IMR-90 (cell line): ENCODE results near the gene FOXC1. TPM values are rescaled to one million over a fixed set of nuclear protein-coding genes. Genes with fewer than 3 reads are reported as not detected.

ENCODE experiments used
- ATAC-seq: fragments of 200-7000 bp; cut with Tn5 transposase; 2 replicates; pipeline ENCODE4 v1.9.1; 2020; ENCODE audit warnings: low read depth, mild to moderate bottlenecking, moderate library complexity
- BruUV-seq: library from RNA; stranded (reverse); fragments of 400-500 nt; replicated peaks from 2 replicates; lab custom pipeline; 2021; lab: Mats Ljungman, UMichigan
- CTCF ChIA-PET: fragments of 300-600 bp; formaldehyde crosslinking; extraction: SDS; loops from one replicate; lab custom pipeline; 2021; ENCODE audit warnings: antibody characterized with exemption; lab: Yijun Ruan, JAX
- POLR2A ChIA-PET: fragments of 300-600 bp; sonication (Branson Sonifier 250); formaldehyde crosslinking; loops from one replicate; lab custom pipeline; 2022; ENCODE audit warnings: antibody characterized with exemption; ENCODE audit not compliant: unreplicated experiment; lab: Charles Lee
- DNase-seq: peaks from one replicate; pipeline ENCODE4 v3.0.0; 2013
- H2AFZ ChIP-seq: replicated peaks from 2 replicates; pipeline ENCODE3; 2013; ENCODE audit warnings: low read length, mild to moderate bottlenecking; ENCODE audit not compliant: poor library complexity
- H2AK5ac ChIP-seq: 2 replicates; pipeline ENCODE4 v1.6.1; 2013; ENCODE audit warnings: low read depth, low read length, inconsistent platforms
- H2AK9ac ChIP-seq: replicated peaks from 2 replicates; pipeline ENCODE3; 2013; ENCODE audit warnings: mild to moderate bottlenecking, low read depth, low read length, moderate library complexity; ENCODE audit not compliant: poor library complexity
- H2BK120ac ChIP-seq: 2 replicates; pipeline ENCODE4 v1.6.1; 2013; ENCODE audit warnings: low read depth, low read length, inconsistent platforms
- H2BK15ac ChIP-seq: 3 replicates; pipeline ENCODE4 v1.6.1; 2013; ENCODE audit warnings: low read depth, low read length, inconsistent platforms
- H2BK20ac ChIP-seq: 2 replicates; pipeline ENCODE4 v1.6.1; 2013; ENCODE audit warnings: low read depth, mild to moderate bottlenecking, inconsistent platforms, low read length, moderate library complexity
- H2BK5ac ChIP-seq: 2 replicates; pipeline ENCODE4 v1.6.1; 2013; ENCODE audit warnings: mild to moderate bottlenecking, low read depth, low read length, inconsistent platforms; ENCODE audit not compliant: poor library complexity, severe bottlenecking
- H3K14ac ChIP-seq: replicated peaks from 2 replicates; pipeline ENCODE4 v1.6.1; 2013; ENCODE audit warnings: low read depth, low read length, inconsistent platforms
- H3K18ac ChIP-seq: 2 replicates; pipeline ENCODE4 v1.6.1; 2013; ENCODE audit warnings: low read depth, low read length, control low read depth
- H3K23ac ChIP-seq: 2 replicates; pipeline ENCODE4 v1.6.1; 2013; ENCODE audit warnings: low read depth, low read length, inconsistent platforms
- H3K27ac ChIP-seq: 2 replicates; pipeline ENCODE4 v1.5.1; 2013; ENCODE audit warnings: mild to moderate bottlenecking, control low read depth, low read length; ENCODE audit not compliant: insufficient read depth
- H3K27me3 ChIP-seq: 2 replicates; pipeline ENCODE4 v1.6.1; 2013; ENCODE audit warnings: low read length; ENCODE audit not compliant: control insufficient read depth, insufficient read depth
- H3K36me3 ChIP-seq: 2 replicates; pipeline ENCODE4 v1.6.1; 2013; ENCODE audit warnings: low read length, mixed read lengths; ENCODE audit not compliant: control insufficient read depth, insufficient read depth
- H3K4ac ChIP-seq: 2 replicates; pipeline ENCODE4 v1.6.1; 2013; ENCODE audit warnings: low read depth, low read length, inconsistent platforms
- H3K4me1 ChIP-seq: 2 replicates; pipeline ENCODE4 v1.6.1; 2013; ENCODE audit warnings: low read length, mixed read lengths; ENCODE audit not compliant: control insufficient read depth, insufficient read depth
- H3K4me2 ChIP-seq: 2 replicates; pipeline ENCODE4 v1.6.1; 2013; ENCODE audit warnings: low read depth, mild to moderate bottlenecking, control low read depth, low read length, moderate library complexity
- H3K4me3 ChIP-seq: 2 replicates; pipeline ENCODE4 v1.5.1; 2013; ENCODE audit warnings: low read depth, mild to moderate bottlenecking, control low read depth, low read length, moderate library complexity; ENCODE audit not compliant: insufficient read depth
- H3K56ac ChIP-seq: 2 replicates; pipeline ENCODE4 v1.6.1; 2013; ENCODE audit warnings: low read length, inconsistent platforms; ENCODE audit not compliant: insufficient read depth; ENCODE audit errors: extremely low read depth
- H3K79me1 ChIP-seq, 2 experiments: 2 replicates each; pipeline ENCODE4 v1.6.1; 2013; ENCODE audit warnings: low read length in 2 of 2, inconsistent platforms in 1 of 2, low read depth in 1 of 2
- H3K9ac ChIP-seq: 2 replicates; pipeline ENCODE4 v1.6.1; 2013; ENCODE audit warnings: low read depth, low read length, control low read depth
- H3K9me1 ChIP-seq: 2 replicates; pipeline ENCODE4 v1.6.1; 2013; ENCODE audit warnings: low read length, inconsistent platforms; ENCODE audit not compliant: insufficient read depth
- H3K9me3 ChIP-seq: 2 replicates; pipeline ENCODE4 v1.6.1; 2013; ENCODE audit warnings: low read length; ENCODE audit not compliant: control insufficient read depth, insufficient read depth
- H4K20me1 ChIP-seq: 2 replicates; pipeline ENCODE4 v1.6.1; 2013; ENCODE audit warnings: low read length, inconsistent platforms; ENCODE audit not compliant: insufficient read depth
- H4K5ac ChIP-seq: 2 replicates; pipeline ENCODE4 v1.6.1; 2013; ENCODE audit warnings: mild to moderate bottlenecking, low read depth, low read length, control low read depth
- H4K8ac ChIP-seq, 2 experiments: 2 replicates each; pipeline ENCODE4 v1.6.1; 2013; ENCODE audit warnings: low read depth in 2 of 2, low read length in 2 of 2, control low read depth in 1 of 2, inconsistent platforms in 1 of 2
- H4K91ac ChIP-seq: 2 replicates; pipeline ENCODE4 v1.6.1; 2013; ENCODE audit warnings: low read depth, low read length, inconsistent platforms; ENCODE audit not compliant: insufficient read depth
- CEBPB ChIP-seq: IDR thresholded peaks from 2 replicates; pipeline ENCODE4 v1.6.1; 2012; ENCODE audit warnings: low read depth, low read length, improper control_type of control experiment
- CHD1 ChIP-seq: IDR thresholded peaks from 2 replicates; pipeline ENCODE4 v1.6.1; 2012; ENCODE audit warnings: low read depth, low read length, improper control_type of control experiment
- ELK1 ChIP-seq: fragments of 150-350 bp; IDR thresholded peaks from 2 replicates; pipeline ENCODE4 v1.6.1; 2016; ENCODE audit warnings: low read depth, mild to moderate bottlenecking, low read length, moderate library complexity, borderline replicate concordance
- FOS ChIP-seq: fragments of 150-350 bp; IDR thresholded peaks from 2 replicates; pipeline ENCODE4 v1.6.1; 2016; ENCODE audit warnings: low read depth, low read length
- MAFK ChIP-seq: IDR thresholded peaks from 2 replicates; pipeline ENCODE4 v1.6.1; 2012; ENCODE audit warnings: low read depth, low read length, improper control_type of control experiment
- MAZ ChIP-seq: IDR thresholded peaks from 2 replicates; pipeline ENCODE4 v1.6.1; 2012; ENCODE audit warnings: low read depth, mild to moderate bottlenecking, low read length, improper control_type of control experiment, moderate library complexity, borderline replicate concordance
- MXI1 ChIP-seq: IDR thresholded peaks from 2 replicates; pipeline ENCODE4 v1.6.1; 2012; ENCODE audit warnings: low read depth, mild to moderate bottlenecking, low read length, moderate library complexity, borderline replicate concordance
- POLR2A ChIP-seq: IDR thresholded peaks from 2 replicates; pipeline ENCODE4 v1.6.1; 2012; ENCODE audit warnings: mild to moderate bottlenecking, low read depth, low read length
- RAD21 ChIP-seq: IDR thresholded peaks from 2 replicates; pipeline ENCODE4 v1.6.1; 2012; ENCODE audit warnings: low read length, improper control_type of control experiment
- RCOR1 ChIP-seq: IDR thresholded peaks from 2 replicates; pipeline ENCODE4 v1.6.1; 2012; ENCODE audit warnings: mild to moderate bottlenecking, low read length, improper control_type of control experiment; ENCODE audit not compliant: insufficient replicate concordance
- USF2 ChIP-seq: fragments of 150-350 bp; IDR thresholded peaks from 2 replicates; pipeline ENCODE4 v1.6.1; 2017; ENCODE audit warnings: mild to moderate bottlenecking, antibody characterized with exemption, low read length, low read depth
- WGBS, 2 experiments: methylation state at CpG; one replicate each; pipeline versions ENCODE4 v1.1.5 to v1.1.7; 2013; ENCODE audit warnings: missing lambda C conversion rate in 2 of 2; ENCODE audit not compliant: insufficient read length in 1 of 2; ENCODE audit errors: extremely low coverage in 2 of 2; 5-methylcytosine and 5-hydroxymethylcytosine counted together
- dilution Hi-C: fragments of 300-500 bp; cut with HindIII; formaldehyde crosslinking; loops from one replicate; pipeline ENCODE4 v1.14.3; 2018; ENCODE audit warnings: low sequenced_read_pairs; ENCODE audit not compliant: unreplicated experiment
- in situ Hi-C: fragments of 300-500 bp; cut with MboI; formaldehyde crosslinking; loops from 3 replicates; pipeline ENCODE4 v1.14.3; 2019; ENCODE audit warnings: low sequenced_read_pairs, inconsistent platforms, mixed read lengths
- intact Hi-C: fragments of 100-400 bp; cut with micrococcal nuclease; formaldehyde crosslinking; loops from 2 replicates; pipeline ENCODE4 v1.10.0; 2022
- polyA plus RNA-seq, 3 experiments: library from polyadenylated mRNA; depleted of rRNA; stranded (reverse); fragments of >200 nt; gene quantifications; 2 replicates each; pipeline ENCODE4 v1.2.3, GENCODE V29; 2012; ENCODE audit warnings: low replicate concordance in 1 of 3
- total RNA-seq: library from RNA; depleted of rRNA; stranded (reverse); fragments of >200 nt; gene quantifications from 2 replicates; pipeline ENCODE4 v1.2.3, GENCODE V29; 2012

Gene FOXC1
- total and polyA plus RNA-seq, 2 of the 4 experiments (the other 2 are of a cell fraction) = 1.3 to 4.0 TPM

- Histone ChIP-seq H4K91ac (no peak overlapping the region), H3K56ac (no peak overlapping the region), H4K8ac (no peak overlapping the region), H2AK9ac (no peak overlapping the region), H3K79me1 (peaks cover 12 to 15% of the 10 kb centered on the region in 2 experiments), H3K36me3 (peaks cover 8% of the 10 kb centered on the region; the same call in 1 of the 2 replicates), H2AFZ (no peak overlapping the region), H3K9me3 (no peaks in the 10 kb centered on the region), H3K18ac (no peak overlapping the region), H3K4me3 (no peak overlapping the region), H3K27ac (no peak overlapping the region), H2BK15ac (no peak overlapping the region), H4K20me1 (peaks cover 3% of the 10 kb centered on the region; the same call in 1 of the 2 replicates), H2BK120ac (no peak overlapping the region), H3K4me1 (peaks cover 7% of the 10 kb centered on the region), H4K5ac (no peak overlapping the region), H2BK5ac (no peak overlapping the region), H2AK5ac (no peak overlapping the region), H3K23ac (no peak overlapping the region), H3K4ac (no peak overlapping the region), H2BK20ac (no peak overlapping the region), H3K4me2 (no peak overlapping the region), H3K9me1 (no peaks in the 10 kb centered on the region), H3K27me3 (no peaks in the 10 kb centered on the region; the same call in 1 of the 2 replicates), H3K9ac (no peak overlapping the region), H3K14ac (no peak overlapping the region)
- dilution Hi-C loops = no loop called here
- DNase-seq = no peak
- intact Hi-C loops = no loop called here
- ChIA-PET CTCF (interaction anchor here (0.6 kb wide), 1 partner anchor 483 kb away, joined by 3 read pairs; no protein-coding TSS in a partner anchor), POLR2A (no interaction called here)
- no peak for TF ChIP-seq MAFK
- TF ChIP-seq RCOR1 = no peak
- TF ChIP-seq CEBPB = no peak
- no peak for TF ChIP-seq USF2
- TF ChIP-seq ELK1 = no peak
- no peak for TF ChIP-seq MAZ
- no peak for TF ChIP-seq CHD1
- TF ChIP-seq RAD21 = no peak
- TF ChIP-seq POLR2A = no peak
- no peak for TF ChIP-seq MXI1
- TF ChIP-seq FOS = no peak
- in situ Hi-C loops = no loop called here
- WGBS, 2 experiments = 85% methylated on average over 13 of the region's 30 CpGs; no CpG with 5 or more reads in 1 of the 2 experiments
- BruUV-seq = no TSS peak
- no peak for ATAC-seq
These were observed 11.5 kb downstream of the FOXC1 start for GRCh38 chr6:1621070-1621701.
